GM12891 (cell line): ENCODE data around the gene POU6F2.
A peak's percentile ranks its signal among the peaks of the same experiment; 100 is the strongest.

ENCODE experiments used
- DNase-seq: peaks from one replicate; pipeline ENCODE4 v3.0.0; 2011; ENCODE audit warnings: low spot score; ENCODE audit not compliant: insufficient read length
- FAIRE-seq: peaks from 2 replicates; lab custom pipeline; 2011; peaks lifted over from hg19 to GRCh38; lab: Jason Lieb, UNC
- PAX5 ChIP-seq: IDR thresholded peaks from 2 replicates; pipeline ENCODE4 v1.6.1; 2011; ENCODE audit warnings: low read length, moderate library complexity, mild to moderate bottlenecking; ENCODE audit not compliant: insufficient read depth, severe bottlenecking
- POLR2A ChIP-seq: IDR thresholded peaks from 2 replicates; pipeline ENCODE4 v1.6.1; 2011; ENCODE audit warnings: low read depth, low read length, control low read depth
- POLR2AphosphoS5 ChIP-seq: IDR thresholded peaks from 2 replicates; pipeline ENCODE4 v1.6.1; 2011; ENCODE audit warnings: low read depth, low read length, control low read depth
- POU2F2 ChIP-seq: IDR thresholded peaks from 2 replicates; pipeline ENCODE4 v1.6.1; 2011; ENCODE audit warnings: low read depth, mild to moderate bottlenecking, control low read depth, low read length, moderate library complexity
- SPI1 ChIP-seq: IDR thresholded peaks from 2 replicates; pipeline ENCODE4 v1.6.1; 2011; ENCODE audit warnings: low read depth, low read length, control low read depth
- TAF1 ChIP-seq: IDR thresholded peaks from 2 replicates; pipeline ENCODE4 v1.6.1; 2011; ENCODE audit warnings: low read depth, low read length, control low read depth

Gene POU6F2

DNA sequence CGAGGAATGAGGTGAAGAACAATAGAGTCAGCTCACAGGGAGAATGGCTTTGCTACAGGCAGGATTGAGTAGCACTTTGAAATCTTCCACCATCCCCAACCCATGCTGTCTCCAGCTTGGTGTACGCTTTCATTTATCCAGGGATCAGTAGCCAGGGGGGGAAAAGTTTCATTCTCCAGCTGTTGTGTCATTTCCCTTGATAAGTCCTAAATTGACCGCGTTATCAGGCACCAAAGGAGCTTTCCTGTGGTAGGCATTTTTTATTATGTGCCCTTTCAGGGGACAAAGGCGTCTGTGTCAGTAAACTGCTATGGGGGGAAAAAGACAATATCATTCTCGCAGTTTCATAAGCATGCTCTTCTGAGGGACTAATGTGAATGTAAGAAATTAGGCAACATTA, 481.9 kb downstream of the POU6F2 start:
- no peak for DNase-seq
- TF ChIP-seq TAF1, result no peak
- no peak for TF ChIP-seq POLR2A
- TF ChIP-seq PAX5, result no peak
- no peak for TF ChIP-seq SPI1
- no peak for TF ChIP-seq POLR2AphosphoS5
- no peak for TF ChIP-seq POU2F2
- FAIRE-seq, result no peak

- DNase-seq (no peak), FAIRE-seq (no peak)
- TF ChIP-seq POLR2AphosphoS5 (no peak), POLR2A (no peak), POU2F2 (no peak), TAF1 (no peak), SPI1 (no peak), PAX5 (no peak)
Measured at GRCh38 chr7:39460486-39460885, 482.8 kb downstream of the POU6F2 start.

DNA sequence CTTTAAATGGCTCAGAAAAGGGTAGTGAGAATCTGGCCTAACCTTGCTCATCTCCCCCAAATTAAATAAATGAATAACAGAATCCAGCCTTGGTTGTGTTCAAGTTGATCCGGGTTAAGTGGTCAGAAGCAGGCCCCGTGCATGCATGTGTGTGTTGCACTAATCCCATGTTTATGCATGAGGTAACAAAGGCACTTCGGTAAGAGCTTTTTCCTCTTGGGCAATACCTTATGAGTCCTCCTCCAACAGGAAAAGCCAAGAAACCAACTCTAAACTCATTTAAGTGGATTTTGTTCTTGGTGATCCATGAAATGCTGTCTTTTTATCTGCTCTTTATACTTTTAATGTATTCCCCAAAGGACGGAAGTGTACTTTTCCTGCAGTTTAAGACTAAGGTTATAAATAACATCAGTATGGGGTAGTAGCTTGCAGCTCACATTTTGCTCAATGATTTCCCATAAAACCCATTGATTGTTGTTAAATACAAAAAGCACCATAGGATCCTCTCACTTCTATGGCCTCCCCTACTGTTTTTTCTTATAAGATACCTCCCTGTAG, 483.6 kb downstream of the POU6F2 start:
- no peak for TF ChIP-seq SPI1
- TF ChIP-seq POU2F2, result no peak
- no peak for TF ChIP-seq POLR2AphosphoS5
- TF ChIP-seq POLR2A, result no peak
- TF ChIP-seq TAF1, result no peak
- no peak for TF ChIP-seq PAX5
- FAIRE-seq, result no peak
- DNase-seq, result no peak

GRCh38 chr7:39463252-39463651, 485.5 kb downstream of the POU6F2 start:
- no peak for TF ChIP-seq TAF1
- TF ChIP-seq POLR2AphosphoS5, result no peak
- FAIRE-seq, result no peak
- DNase-seq, result no peak

- DNase-seq (no peak), FAIRE-seq (no peak)
- TF ChIP-seq TAF1, result no peak
- TF ChIP-seq POU2F2, result no peak
- no peak for TF ChIP-seq POLR2A
Measured at GRCh38 chr7:39464350-39465054, 486.8 kb downstream of the POU6F2 start.

DNA sequence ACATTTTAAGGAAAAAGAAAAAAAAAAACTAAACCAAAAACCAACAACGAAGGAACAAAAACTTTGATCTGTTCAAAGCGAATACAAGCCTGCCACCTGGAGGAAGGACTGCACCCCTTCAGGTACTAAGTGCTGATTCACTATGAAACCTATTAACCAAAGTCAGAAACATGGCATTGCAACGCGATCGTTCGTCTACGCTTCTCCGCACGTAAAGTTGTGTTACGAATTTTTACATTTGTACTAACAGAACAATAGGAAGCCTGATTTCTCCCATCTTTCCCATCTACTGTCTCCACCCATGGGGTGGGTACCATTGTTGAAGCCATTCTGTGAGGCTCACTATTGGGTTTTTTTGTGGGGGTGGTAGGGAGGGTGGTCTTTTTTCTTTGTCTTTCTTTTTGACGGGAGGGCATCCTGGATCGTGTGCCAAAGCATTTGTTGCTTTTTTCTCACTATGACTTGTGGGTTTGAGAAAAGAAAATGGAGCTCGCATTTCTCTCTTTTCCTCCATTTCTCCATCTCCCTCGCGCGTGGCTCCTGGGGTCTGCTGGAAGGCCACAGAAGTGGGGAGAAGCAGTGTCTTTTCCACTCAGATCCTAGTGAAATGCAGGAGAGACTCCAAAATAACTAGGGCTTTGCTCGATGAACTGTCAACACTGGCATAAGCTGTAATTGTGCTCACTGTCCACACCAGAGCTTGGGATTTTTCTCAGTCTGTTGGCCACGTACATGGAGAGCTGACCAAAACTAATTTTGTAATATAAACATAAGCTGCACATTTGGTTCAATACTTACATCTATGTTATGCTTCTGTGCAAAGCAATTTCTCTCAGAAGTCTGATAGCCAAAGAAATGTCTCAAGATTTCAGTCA, 487.6 kb downstream of the POU6F2 start:
- TF ChIP-seq POU2F2, result no peak
- no peak for TF ChIP-seq SPI1
- TF ChIP-seq PAX5, result no peak
- TF ChIP-seq TAF1, result no peak
- no peak for TF ChIP-seq POLR2A
- no peak for TF ChIP-seq POLR2AphosphoS5
- peak; percentile 82 for FAIRE-seq
- peak; percentile 28 for DNase-seq

GRCh38 chr7:39468261-39468660, 490.6 kb downstream of the POU6F2 start:
- FAIRE-seq (no peak), DNase-seq (no peak)
- no peak for TF ChIP-seq POU2F2
- no peak for TF ChIP-seq POLR2A
- TF ChIP-seq POLR2AphosphoS5, result no peak
- no peak for TF ChIP-seq PAX5
- no peak for TF ChIP-seq SPI1
- TF ChIP-seq TAF1, result no peak

DNA sequence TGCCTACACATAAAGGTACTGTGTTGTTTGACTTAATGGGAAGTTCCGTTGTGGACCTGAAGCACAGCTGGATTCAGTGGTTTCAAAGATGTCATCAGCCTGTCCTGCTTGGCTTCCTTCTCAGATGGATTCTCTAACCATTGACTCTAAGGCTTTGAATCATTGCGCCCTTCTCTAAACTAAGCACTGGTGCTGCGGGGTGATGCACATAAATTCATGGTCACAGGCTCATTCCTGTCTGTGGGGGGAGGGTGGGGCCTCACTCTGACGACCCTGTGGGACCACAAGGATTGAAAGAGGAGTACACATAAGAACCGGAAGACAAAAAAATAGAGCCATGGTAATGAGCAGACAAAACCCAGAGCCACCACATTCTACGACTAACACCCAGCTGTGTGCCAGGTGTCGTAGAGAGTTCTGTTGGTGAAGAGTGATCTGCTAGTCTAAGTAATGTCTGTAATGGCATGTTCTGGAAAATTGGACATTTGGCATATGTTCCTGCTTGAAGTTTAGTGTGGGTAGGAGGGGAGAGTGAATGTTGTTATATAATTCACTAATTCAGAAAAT, 491.2 kb downstream of the POU6F2 start:
- no peak for FAIRE-seq
- no peak for TF ChIP-seq SPI1
- no peak for TF ChIP-seq PAX5
- TF ChIP-seq POLR2AphosphoS5, result no peak
- no peak for TF ChIP-seq TAF1
- no peak for TF ChIP-seq POU2F2
- TF ChIP-seq POLR2A, result no peak
- no peak for DNase-seq

DNA sequence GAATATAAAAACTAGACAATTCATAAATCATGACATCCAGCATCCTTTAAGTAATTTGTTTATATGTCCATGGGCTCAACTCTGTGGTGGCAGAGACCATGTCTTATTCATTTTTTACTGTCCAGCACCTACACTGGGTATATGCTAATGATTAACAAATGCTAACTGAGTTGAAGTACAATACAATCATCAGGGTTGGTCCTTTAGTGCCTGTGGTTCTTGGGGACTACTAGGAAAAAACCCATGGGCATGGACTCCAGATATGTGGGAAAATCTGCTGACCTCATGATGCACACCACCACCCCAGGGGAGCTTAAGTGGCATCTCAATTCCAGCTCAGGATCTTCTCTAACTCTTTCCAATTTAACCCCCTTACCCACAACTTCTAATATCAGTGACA, 503.2 kb downstream of the POU6F2 start:
- TF ChIP-seq SPI1 (no peak), POU2F2 (no peak), TAF1 (no peak), POLR2A (no peak), POLR2AphosphoS5 (no peak)
- FAIRE-seq, result no peak
- no peak for DNase-seq
